ENCODE data around the gene NKD1. TPM values are rescaled to one million over a fixed set of nuclear protein-coding genes. Genes with fewer than 3 reads are reported as not detected.

The NKD1 gene
- total and polyA plus RNA-seq, 2 donors (not counting 1 experiment from before 2014, with no cell fraction given): 0.16 to 1.9 TPM

DNA sequence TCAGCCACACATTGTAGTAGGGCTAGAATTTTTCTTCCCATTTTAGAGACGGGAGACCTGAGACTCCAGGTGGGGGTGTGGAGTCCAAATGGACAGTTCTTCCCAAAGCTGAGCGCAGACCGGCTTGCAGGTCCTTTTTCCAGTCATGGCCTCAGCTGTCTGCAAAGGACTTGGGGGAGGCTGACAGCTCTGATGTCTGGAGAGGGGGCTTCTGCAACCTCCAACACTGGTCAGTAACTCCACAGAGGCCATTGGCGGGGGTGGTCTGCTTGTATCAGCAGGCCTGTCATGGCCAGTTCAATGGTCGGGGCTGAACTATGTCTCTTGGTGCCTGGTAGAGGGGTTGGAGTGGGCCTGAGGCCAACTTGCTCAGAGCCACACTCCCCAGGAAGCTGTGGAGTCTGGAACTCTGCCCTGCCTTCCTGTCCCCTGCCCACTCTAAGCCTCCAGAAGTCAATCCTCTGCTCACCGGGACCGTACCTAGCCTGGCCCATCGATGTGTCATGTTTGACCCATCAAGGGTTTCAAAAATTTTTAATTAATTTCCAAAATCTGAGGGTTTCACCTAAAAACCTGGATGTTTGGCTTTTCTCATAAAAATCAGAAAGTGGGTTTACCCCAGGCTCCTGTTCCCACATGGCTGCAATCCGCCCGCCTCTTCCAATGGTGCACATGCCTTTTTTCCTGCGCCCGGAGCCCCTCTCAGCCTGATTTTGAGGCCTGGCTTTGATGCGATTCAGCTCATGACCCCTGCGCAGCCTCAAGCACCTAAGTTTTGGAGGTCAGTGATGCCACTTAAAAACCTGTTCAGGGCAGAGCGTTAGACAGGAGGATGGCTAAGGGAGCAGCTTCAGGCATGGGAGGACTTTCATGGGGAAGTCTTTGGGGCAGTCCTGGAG is 93.0 kb downstream of the NKD1 start:
- Histone ChIP-seq H4K20me1 (ENCODE audit: control insufficient read depth, insufficient read depth, low read length, poor library complexity, severe bottlenecking) (no peaks in the 10 kb centered on the region), H3K36me3 (replicated peaks in 1 of 2; ENCODE audit: control extremely low read depth in 1 of 2, control insufficient read depth in 1 of 2, extremely low read depth in 1 of 2, insufficient read depth in 2 of 2, low read length in 1 of 2) (no peaks in the 10 kb centered on the region), H3K9ac (ENCODE audit: low read length) (no peak overlapping the region), H3K79me2 (ENCODE audit: control insufficient read depth, insufficient read depth, low read length) (no peaks in the 10 kb centered on the region), H3K4me2 (replicated peaks; ENCODE audit: low read depth, low read length, poor library complexity, severe bottlenecking) (no peak overlapping the region), H3K27ac (ENCODE audit: low read length in 2 of 2) (no peak overlapping the region), H3K9me3 (ENCODE audit: control extremely low read depth in 1 of 3, control insufficient read depth in 2 of 3, insufficient read depth in 1 of 3, low read length in 2 of 3) (no peaks in the 10 kb centered on the region), H2AFZ (ENCODE audit: insufficient read depth, low read depth, low read length, poor library complexity, severe bottlenecking) (no peak overlapping the region), H3K4me1 (ENCODE audit: control insufficient read depth in 2 of 2, insufficient read depth in 2 of 2, low read length in 2 of 2) (no peaks in the 10 kb centered on the region), H3K27me3 (replicated peaks in 1 of 4; ENCODE audit: control extremely low read depth in 1 of 4, control insufficient read depth in 3 of 4, insufficient read depth in 4 of 4, low read length in 3 of 4) (peaks cover 0 to 6% (median 0%) of the 10 kb centered on the region in 4 experiments), H3K4me3 (ENCODE audit: control extremely low read depth in 1 of 5, extremely low read depth in 1 of 5, insufficient read depth in 1 of 5, low read depth in 2 of 5, low read length in 4 of 5) (no peak overlapping the region)
- WGBS (ENCODE audit: insufficient coverage): 71% methylated on average over 13 of the region's 15 CpGs
- ATAC-seq (ENCODE audit: low read depth): no peak
- intact Hi-C loops (cut with micrococcal nuclease): loop anchor here (10.0 kb wide), 1 partner anchor 286 kb away; no protein-coding TSS in a partner anchor
- H3K4me1 Mint-ChIP-seq: no peaks in the 10 kb centered on the region
- peaks cover 16% of the 10 kb centered on the region for H3K27me3 Mint-ChIP-seq
- no peak overlapping the region for H3K27ac Mint-ChIP-seq
- TF ChIP-seq, protein P1, sequence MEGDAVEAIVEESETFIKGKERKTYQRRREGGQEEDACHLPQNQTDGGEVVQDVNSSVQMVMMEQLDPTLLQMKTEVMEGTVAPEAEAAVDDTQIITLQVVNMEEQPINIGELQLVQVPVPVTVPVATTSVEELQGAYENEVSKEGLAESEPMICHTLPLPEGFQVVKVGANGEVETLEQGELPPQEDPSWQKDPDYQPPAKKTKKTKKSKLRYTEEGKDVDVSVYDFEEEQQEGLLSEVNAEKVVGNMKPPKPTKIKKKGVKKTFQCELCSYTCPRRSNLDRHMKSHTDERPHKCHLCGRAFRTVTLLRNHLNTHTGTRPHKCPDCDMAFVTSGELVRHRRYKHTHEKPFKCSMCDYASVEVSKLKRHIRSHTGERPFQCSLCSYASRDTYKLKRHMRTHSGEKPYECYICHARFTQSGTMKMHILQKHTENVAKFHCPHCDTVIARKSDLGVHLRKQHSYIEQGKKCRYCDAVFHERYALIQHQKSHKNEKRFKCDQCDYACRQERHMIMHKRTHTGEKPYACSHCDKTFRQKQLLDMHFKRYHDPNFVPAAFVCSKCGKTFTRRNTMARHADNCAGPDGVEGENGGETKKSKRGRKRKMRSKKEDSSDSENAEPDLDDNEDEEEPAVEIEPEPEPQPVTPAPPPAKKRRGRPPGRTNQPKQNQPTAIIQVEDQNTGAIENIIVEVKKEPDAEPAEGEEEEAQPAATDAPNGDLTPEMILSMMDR (IDR thresholded peaks at IDR 0.05): no peak
- TF ChIP-seq EZH2 (IDR thresholded peaks at IDR 0.05; ENCODE audit: borderline replicate concordance, insufficient read depth, low read depth, low read length, poor library complexity, severe bottlenecking): no peak
- no peak overlapping the region for H3K4me3 Mint-ChIP-seq
- ChIA-PET POLR2A (no interaction called here), CTCF (interaction anchor here (1.4 kb wide), 1 partner anchor 24 kb away, joined by 5 read pairs; no protein-coding TSS in a partner anchor)
- no peak for DNase-seq
- no peaks in the 10 kb centered on the region for H3K9me3 Mint-ChIP-seq (ENCODE audit: insufficient read depth)

DNA sequence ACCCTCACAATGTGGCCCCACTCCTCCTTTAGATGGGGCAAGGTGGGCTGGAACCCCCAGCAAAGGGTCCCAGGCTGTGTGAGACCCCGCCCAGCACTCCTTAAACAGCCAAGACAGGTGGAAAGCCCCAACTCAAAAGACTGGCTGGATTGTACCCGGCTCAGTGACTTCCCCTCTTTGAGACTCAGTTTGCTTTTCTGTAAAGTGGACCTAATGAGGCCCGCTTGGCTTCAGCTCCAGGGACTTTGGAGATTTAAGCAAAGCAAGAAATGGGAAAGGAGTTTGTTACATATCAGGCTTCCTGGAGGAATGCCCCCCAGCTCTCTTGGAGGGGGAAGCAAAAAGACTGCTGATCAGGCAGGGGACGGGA is 93.6 kb downstream of the NKD1 start:
- ATAC-seq (ENCODE audit: low read depth): no peak
- no peak overlapping the region for H3K27ac Mint-ChIP-seq
- H3K4me1 ChIP-seq (ENCODE audit: control insufficient read depth in 2 of 2, insufficient read depth in 2 of 2, low read length in 2 of 2): no peaks in the 10 kb centered on the region
- peaks cover 16% of the 10 kb centered on the region for H3K27me3 Mint-ChIP-seq
- intact Hi-C loops (cut with micrococcal nuclease): loop anchor here (10.0 kb wide), 1 partner anchor 287 kb away; no protein-coding TSS in a partner anchor
- POLR2A ChIA-PET: no interaction called here
- H3K79me2 ChIP-seq (ENCODE audit: control insufficient read depth, insufficient read depth, low read length): no peaks in the 10 kb centered on the region
- peaks cover 0 to 6% (median 0%) of the 10 kb centered on the region in 4 experiments for H3K27me3 ChIP-seq (replicated peaks in 1 of 4; ENCODE audit: control extremely low read depth in 1 of 4, control insufficient read depth in 3 of 4, insufficient read depth in 4 of 4, low read length in 3 of 4)
- no peaks in the 10 kb centered on the region for H3K4me1 Mint-ChIP-seq
- no peaks in the 10 kb centered on the region for H3K9me3 ChIP-seq (ENCODE audit: control extremely low read depth in 1 of 3, control insufficient read depth in 2 of 3, insufficient read depth in 1 of 3, low read length in 2 of 3)
- DNase-seq: no peak
- no peak overlapping the region for H3K4me2 ChIP-seq (replicated peaks; ENCODE audit: low read depth, low read length, poor library complexity, severe bottlenecking)
- H3K9ac ChIP-seq (ENCODE audit: low read length): no peak overlapping the region
- TF ChIP-seq EZH2 (IDR thresholded peaks at IDR 0.05; ENCODE audit: borderline replicate concordance, insufficient read depth, low read depth, low read length, poor library complexity, severe bottlenecking): no peak
- TF ChIP-seq, protein P1 (IDR thresholded peaks at IDR 0.05): no peak
- H3K27ac ChIP-seq (ENCODE audit: low read length in 2 of 2): no peak overlapping the region
- no peaks in the 10 kb centered on the region for H3K9me3 Mint-ChIP-seq (ENCODE audit: insufficient read depth)
- CTCF ChIA-PET: interaction anchor here (0.7 to 1.4 kb wide), 2 partner anchors 24 to 28 kb away, joined by 3 to 5 read pairs; no protein-coding TSS in a partner anchor
- no peak overlapping the region for H3K4me3 ChIP-seq (ENCODE audit: control extremely low read depth in 1 of 5, extremely low read depth in 1 of 5, insufficient read depth in 1 of 5, low read depth in 2 of 5, low read length in 4 of 5)
- H2AFZ ChIP-seq (ENCODE audit: insufficient read depth, low read depth, low read length, poor library complexity, severe bottlenecking): no peak overlapping the region
- H3K36me3 ChIP-seq (replicated peaks in 1 of 2; ENCODE audit: control extremely low read depth in 1 of 2, control insufficient read depth in 1 of 2, extremely low read depth in 1 of 2, insufficient read depth in 2 of 2, low read length in 1 of 2): no peaks in the 10 kb centered on the region
- H4K20me1 ChIP-seq (ENCODE audit: control insufficient read depth, insufficient read depth, low read length, poor library complexity, severe bottlenecking): no peaks in the 10 kb centered on the region
- 100% methylated on average over 3 of the region's 4 CpGs for WGBS (ENCODE audit: insufficient coverage)
- H3K4me3 Mint-ChIP-seq: no peak overlapping the region
